Cardiac septum (tissue), 1 donor: Measurements from ENCODE around the gene CHFR. TPM values are rescaled to one million over a fixed set of nuclear protein-coding genes. Genes with fewer than 3 reads are reported as not detected.
A peak's percentile ranks its signal among the peaks of the same experiment; 100 is the strongest.
"Not testable (repeated sequence)": the region's sequence is repeated elsewhere in the genome, so short reads cannot be mapped to it uniquely, and the experiment has no call there.

Experiments
- DNase-seq: peaks from one replicate; pipeline ENCODE4 v3.0.0-alpha.2; 2020; ENCODE audit warnings: low spot score
- intact Hi-C: fragments of 100-400 bp; cut with DNase I; formaldehyde crosslinking; loops from one replicate; pipeline ENCODE4 v1.14.0; 2022
- long read RNA-seq: library from polyadenylated mRNA; unstranded; transcript quantifications from one replicate; pipeline ENCODE4 v2.0.0, GENCODE V29; 2021
- total RNA-seq: library from RNA; stranded (reverse); fragmentation: NEBNext Ultra II Directional; extraction: Animal tissue kit (Norgen Biotek cat#: 25700); gene quantifications from one replicate; pipeline ENCODE4 v1.2.1, GENCODE V29; 2021
- donor health status: DM: no; HTN: no; CAD: no.

Gene CHFR
- 22.5 TPM for total RNA-seq
- long read RNA-seq, transcript CHFR-205 (18 exons, 3,250 nt) = major isoform, 5 of 37 reads
- long read RNA-seq, partial matches to known transcripts = 7 of 37 reads
- long read RNA-seq, other reads (novel, unspliced or antisense) = 25 of 37 reads

GRCh38 chr12:132887513-132888351, at the start of gene CHFR:
TSS of gene CHFR (minus strand) at chr12:132887605. CDS start at chr12:132887328, 277 bp downstream.
- DNase-seq = peak; percentile 99
- intact Hi-C loops = loop anchor here (2.0 to 5.0 kb wide), 3 partner anchors 17 to 125 kb away; partner anchors contain the start of genes ANKLE2 and GOLGA3

DNA sequence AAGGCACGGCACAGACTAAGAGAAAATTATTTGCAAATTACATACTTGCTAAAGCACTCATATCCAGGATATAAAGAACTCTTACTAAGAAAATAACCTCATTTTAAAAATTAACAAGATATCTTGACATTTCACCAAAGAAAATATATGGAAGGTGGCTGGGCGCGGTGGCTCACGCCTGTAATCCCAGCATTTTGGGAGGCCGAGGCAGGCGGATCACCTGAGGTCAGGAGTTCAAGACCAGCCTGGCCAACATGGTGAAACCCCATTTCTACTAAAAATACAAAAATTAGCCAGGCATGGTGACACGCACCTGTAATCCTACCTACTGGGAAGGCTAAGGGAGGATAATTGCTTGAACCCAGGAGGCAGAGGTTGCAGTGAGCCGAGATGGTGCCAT, 49.5 kb upstream of the CHFR start:
- intact Hi-C loops, DNase-seq: not testable (repeated sequence)

- intact Hi-C loops = no loop called here
- DNase-seq = no peak
Observed at GRCh38 chr12:132936163-132936562, 48.8 kb upstream of the CHFR start.

DNA sequence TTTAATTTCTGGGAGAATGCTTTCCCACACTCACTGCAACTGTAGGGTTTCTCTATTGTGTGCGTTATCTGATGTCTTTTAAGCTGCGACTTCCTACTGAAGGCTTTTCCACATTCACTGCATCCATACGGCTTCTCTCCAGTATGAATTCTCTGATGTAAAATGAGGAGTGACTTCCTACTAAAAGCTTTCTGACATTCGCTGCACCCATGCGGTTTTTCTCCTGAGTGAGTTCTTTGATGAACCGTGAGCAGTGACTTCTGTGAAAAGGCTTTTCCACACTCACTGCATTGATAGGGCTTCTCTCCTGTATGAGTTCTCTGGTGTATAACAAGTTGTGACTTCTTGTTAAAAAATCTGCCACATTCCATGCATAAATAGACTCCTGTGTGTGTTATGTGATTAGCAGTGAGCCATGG, 39.0 kb upstream of the CHFR start:
- intact Hi-C loops = no loop called here

DNA sequence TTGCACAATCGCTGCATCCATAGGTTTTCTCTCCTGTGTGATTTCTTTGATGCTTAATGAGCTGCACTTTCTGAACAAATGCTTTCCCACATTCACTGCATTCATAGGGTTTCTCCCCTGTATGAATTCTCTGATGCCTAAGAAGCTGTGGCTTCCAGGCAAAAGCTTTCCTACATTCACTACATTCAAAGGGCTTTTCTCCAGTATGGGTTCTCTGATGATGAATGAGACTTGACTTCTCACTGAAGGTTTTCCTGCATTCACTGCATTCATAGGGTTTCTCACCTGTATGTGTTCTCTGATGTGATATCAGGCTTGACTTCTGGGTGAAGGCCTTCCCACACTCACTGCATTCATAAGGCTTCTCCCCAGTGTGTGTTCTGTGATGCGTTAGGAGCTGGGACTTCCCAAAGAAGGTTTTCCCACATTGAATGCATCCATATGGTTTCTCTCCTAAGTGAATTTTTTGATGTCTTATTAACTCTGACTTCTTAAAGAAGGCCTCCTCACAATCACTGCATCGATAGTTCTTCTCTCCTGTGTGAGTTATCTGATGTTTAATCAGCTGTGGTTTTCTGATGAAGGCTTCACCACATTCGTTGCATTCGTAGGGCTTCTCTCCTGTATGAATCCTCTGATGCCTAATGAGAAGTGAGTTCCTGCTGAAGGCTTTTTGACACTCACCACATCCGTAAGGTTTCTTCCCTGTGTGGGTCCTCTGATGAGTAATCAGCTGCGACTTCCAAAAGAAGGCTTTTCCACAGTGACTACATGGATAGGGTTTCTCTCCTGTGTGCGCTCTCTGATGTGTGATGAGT, 38.4 kb upstream of the CHFR start:
- DNase-seq = no peak
- intact Hi-C loops = no loop called here

More for the DNA sequence above, 39.0 kb upstream of the CHFR start:
- DNase-seq = no peak

DNA sequence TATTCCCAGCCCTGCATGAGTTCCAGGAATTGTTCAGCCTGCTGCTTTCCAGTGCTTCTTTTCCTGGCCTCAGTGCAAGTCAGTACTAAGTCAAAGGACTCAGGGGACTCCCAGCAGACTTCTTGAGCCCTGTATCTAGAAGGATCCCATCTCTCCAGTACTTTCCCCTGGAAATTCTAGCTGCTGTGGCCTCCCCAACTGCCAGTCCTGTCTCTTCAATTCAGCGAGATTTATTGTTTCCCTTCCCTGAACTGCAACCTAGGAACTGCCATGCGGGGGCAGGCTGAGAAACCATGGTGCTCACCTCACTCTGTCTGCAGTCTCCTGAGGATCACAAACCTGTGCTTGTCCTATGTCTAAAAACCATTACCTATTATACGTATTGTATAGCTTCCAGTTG, 37.0 kb upstream of the CHFR start:
- DNase-seq = no peak
- intact Hi-C loops = no loop called here

GRCh38 chr12:132923356-132923909, 36.0 kb upstream of the CHFR start:
- no peak for DNase-seq
- intact Hi-C loops = no loop called here

DNA sequence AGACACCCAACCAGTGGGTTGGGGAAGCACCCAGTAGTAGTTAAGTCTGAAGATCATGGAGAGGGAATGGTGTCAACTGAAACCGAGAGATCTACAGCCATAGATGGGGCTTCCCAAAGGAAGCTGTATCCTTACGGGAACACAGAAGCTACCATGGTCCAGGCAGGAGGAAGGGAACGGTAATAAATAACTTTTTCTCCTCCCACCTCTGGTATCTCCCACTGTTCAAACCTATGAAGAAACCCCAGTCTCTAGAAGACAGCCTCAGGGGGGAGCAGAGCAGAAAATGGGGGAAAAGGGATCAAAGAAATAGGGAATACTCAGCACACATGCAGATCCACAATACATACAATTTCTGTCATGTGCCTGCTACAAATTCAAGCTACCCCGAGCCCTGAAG, 35.3 kb upstream of the CHFR start:
- DNase-seq = no peak
- intact Hi-C loops = no loop called here

- intact Hi-C loops = no loop called here
- DNase-seq = no peak
Observed at GRCh38 chr12:132921685-132922084, 34.3 kb upstream of the CHFR start.

- intact Hi-C loops = no loop called here
- DNase-seq = no peak
Observed at GRCh38 chr12:132918680-132919079, 31.3 kb upstream of the CHFR start.

- DNase-seq = no peak
- intact Hi-C loops = no loop called here
Observed at GRCh38 chr12:132909030-132909368, 21.6 kb upstream of the CHFR start.

- intact Hi-C loops = no loop called here
- peak; percentile 98 for DNase-seq
Observed at GRCh38 chr12:132908145-132909029, 21.0 kb upstream of the CHFR start.

- intact Hi-C loops, DNase-seq: not testable (repeated sequence)
Observed at GRCh38 chr12:132907789-132908144, 20.4 kb upstream of the CHFR start.

- no peak for DNase-seq
- intact Hi-C loops = no loop called here
Observed at GRCh38 chr12:132907216-132907615, 19.8 kb upstream of the CHFR start.

DNA sequence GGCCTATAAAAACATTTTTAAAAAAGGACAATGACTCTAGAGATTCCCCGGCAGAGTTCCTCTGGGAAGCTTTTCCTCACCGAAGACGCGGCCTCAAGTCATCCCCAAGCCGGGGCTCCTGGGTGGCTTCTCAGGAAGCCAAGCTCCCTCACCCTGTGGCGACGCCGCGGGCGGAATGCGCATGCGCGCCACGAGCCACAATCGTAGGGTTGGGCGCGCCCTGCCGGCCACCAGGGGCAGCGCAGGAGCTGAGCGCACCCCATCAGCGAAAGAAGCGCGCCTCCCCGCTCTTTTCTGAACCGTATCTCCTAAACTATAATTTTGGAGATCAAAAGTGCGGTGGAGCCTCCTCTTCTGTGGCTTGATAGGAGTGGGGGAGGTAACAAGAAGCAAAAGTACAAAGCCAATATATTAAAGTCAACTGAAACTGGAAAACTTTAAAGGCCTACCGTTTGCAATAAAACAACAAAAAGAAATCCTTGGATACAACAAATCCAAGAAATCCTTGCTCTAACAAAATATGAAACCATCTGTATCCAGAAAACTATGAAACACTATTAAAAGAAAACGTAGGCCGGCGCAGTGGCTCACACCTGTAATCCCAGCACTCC, 17.4 kb upstream of the CHFR start:
- DNase-seq = peak; percentile 89
- intact Hi-C loops = loop anchor here (2.0 kb wide), 1 partner anchor 16 kb away; no protein-coding TSS in a partner anchor

- DNase-seq = no peak
- intact Hi-C loops = no loop called here
Observed at GRCh38 chr12:132899033-132899432, 11.6 kb upstream of the CHFR start.

- DNase-seq = no peak
- intact Hi-C loops = loop anchor here (2.0 to 5.0 kb wide), 2 partner anchors 16 to 127 kb away; partner anchors contain the start of gene ANKLE2
Observed at GRCh38 chr12:132888852-132889251, 1.4 kb upstream of the CHFR start.
